H1 (cell line): ENCODE measurements around the gene CD160. TPM values are rescaled to one million over a fixed set of nuclear protein-coding genes. Genes with fewer than 3 reads are reported as not detected.

Experiments used
- CEBPB ChIP-seq: IDR thresholded peaks from 2 replicates; pipeline ENCODE4 v1.6.1; 2012; ENCODE audit warnings: low read depth, low read length
- CHD2 ChIP-seq: IDR thresholded peaks from 2 replicates; pipeline ENCODE4 v1.6.1; 2012; ENCODE audit warnings: low read length, improper control_type of control experiment
- CREB1 ChIP-seq: IDR thresholded peaks from 2 replicates; pipeline ENCODE4 v1.6.1; 2012; ENCODE audit warnings: inconsistent platforms
- GABPA ChIP-seq: IDR thresholded peaks from 2 replicates; pipeline ENCODE4 v1.6.1; 2011; ENCODE audit warnings: mild to moderate bottlenecking, low read length, moderate library complexity, borderline replicate concordance; ENCODE audit not compliant: insufficient read depth
- PHF8 ChIP-seq: fragments of 200-600 bp; sonication (generic); conservative IDR thresholded peaks from 2 replicates; pipeline ENCODE4 v1.7.1; 2012; ENCODE audit warnings: low read depth, mild to moderate bottlenecking, inconsistent platforms, low read length, moderate library complexity
- SAP30 ChIP-seq: fragments of 300-600 bp; sonication (generic); IDR thresholded peaks from 2 replicates; pipeline ENCODE4 v1.7.1; 2012; ENCODE audit warnings: low read length, moderate library complexity, mild to moderate bottlenecking, inconsistent platforms; ENCODE audit not compliant: insufficient read depth, insufficient replicate concordance
- SIN3A ChIP-seq, 2 experiments: IDR thresholded peaks in 1 of 2; conservative IDR thresholded peaks in 1 of 2; 2 replicates each; pipeline ENCODE4 v1.6.1; 2011 to 2012; ENCODE audit warnings: low read length in 2 of 2, improper control_type of control experiment in 1 of 2, low read depth in 1 of 2, mild to moderate bottlenecking in 1 of 2
- TBP ChIP-seq: IDR thresholded peaks from 2 replicates; pipeline ENCODE4 v1.6.1; 2011; ENCODE audit warnings: low read depth, low read length, improper control_type of control experiment
- polyA plus RNA-seq, 7 experiments: library from polyadenylated mRNA; depleted of rRNA in 3 of 7; stranded (reverse) in 5 of 7; unstranded in 2 of 7; fragments of >200 nt in 5 of 7; fragments of 200-250 nt in 2 of 7; gene quantifications; 1 replicate in 5 of 7; 2 replicates in 1 of 7; 4 replicates in 1 of 7; pipeline versions ENCODE4 v1.2.1 to v1.2.3, GENCODE V29; 2011 to 2013; ENCODE audit warnings: missing spikeins in 2 of 7, mixed read lengths in 2 of 7
- total RNA-seq: library from RNA; stranded (reverse); fragmentation: NEBNext Ultra II Directional; extraction: Animal tissue kit (Norgen Biotek cat#: 25700); gene quantifications from 2 replicates; pipeline ENCODE4 v1.2.1, GENCODE V29; 2021

The CD160 gene
- total and polyA plus RNA-seq, 2 of the 8 experiments (the other 6 are each of a cell fraction or from before 2014, with no cell fraction given) = not detected

DNA sequence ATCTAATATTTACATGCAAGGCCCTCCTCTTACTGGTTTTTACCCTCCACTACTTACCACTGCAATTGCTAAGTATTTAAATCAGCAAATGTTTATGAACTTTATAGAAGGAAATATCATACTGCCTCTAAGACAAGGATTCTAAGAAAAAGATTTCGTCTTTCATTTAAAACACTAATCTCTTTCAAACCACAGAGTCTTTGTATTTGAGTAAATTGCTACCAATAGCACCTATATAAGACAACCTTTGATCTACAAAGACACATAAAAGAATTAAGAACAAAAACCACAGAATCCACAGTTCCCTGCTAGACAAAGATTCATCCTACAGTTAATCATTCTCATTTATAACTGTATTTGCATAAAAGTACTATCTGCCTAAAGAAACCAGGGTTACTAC, 67.0 kb downstream of the CD160 start (continued):
- TF ChIP-seq SIN3A (conservative IDR thresholded peaks at IDR 0.05 in 1 of 2, IDR thresholded peaks at IDR 0.05 in 1 of 2; ENCODE audit: low read depth in 1 of 2, low read length in 2 of 2) (no peak), PHF8 (no peak), SAP30 (no peak), CHD2 (no peak), TBP (no peak), CREB1 (no peak), GABPA (no peak), CEBPB (no peak)
